Naive thymus-derived CD4-positive, alpha-beta T cell (primary cell): Measurements from ENCODE around the gene GALNT7. TPM values are rescaled to one million over a fixed set of nuclear protein-coding genes. Genes with fewer than 3 reads are reported as not detected.

Source experiments
- ATAC-seq: fragments of 150-1000 bp; cut with Tn5 transposase; 2 replicates; pipeline ENCODE4 v1.10.0; 2021; ENCODE audit warnings: mild to moderate bottlenecking, moderate library complexity
- CTCF ChIA-PET: fragments of 350-600 bp; sonication (Branson Sonifier 250); formaldehyde crosslinking; loops from one replicate; lab custom pipeline; 2021; ENCODE audit warnings: antibody characterized with exemption; lab: Charles Lee
- POLR2A ChIA-PET: fragments of 350-600 bp; sonication (Branson Sonifier 250); formaldehyde crosslinking; loops from one replicate; lab custom pipeline; 2021; ENCODE audit warnings: antibody characterized with exemption, inconsistent platforms; lab: Charles Lee
- DNase-seq, 9 donors: peaks; one replicate each; pipeline versions ENCODE4 v3.0.0 to v3.0.0-alpha.2; 2020 to 2022; ENCODE audit warnings: mixed read lengths in 1 of 9
- H3K27ac ChIP-seq: one replicate; pipeline ENCODE4 v1.7.0; 2013; ENCODE audit warnings: mild to moderate bottlenecking, low read depth, low read length, moderate library complexity
- H3K27me3 ChIP-seq, 2 donors: one replicate each; pipeline ENCODE4 v1.7.0; 2013; ENCODE audit warnings: low read length in 2 of 2, mild to moderate bottlenecking in 2 of 2, moderate library complexity in 2 of 2; ENCODE audit not compliant: control insufficient read depth in 2 of 2, insufficient read depth in 2 of 2
- H3K36me3 ChIP-seq, 3 experiments: 1 replicate in 2 of 3; 2 replicates in 1 of 3; pipeline ENCODE4 v1.7.0; 2013; ENCODE audit warnings: low read length in 3 of 3, mild to moderate bottlenecking in 3 of 3, moderate library complexity in 1 of 3; ENCODE audit not compliant: insufficient read depth in 3 of 3, control insufficient read depth in 2 of 3
- H3K4me1 ChIP-seq, 2 donors: one replicate each; pipeline ENCODE4 v1.7.0; 2013; ENCODE audit warnings: low read length in 2 of 2, mild to moderate bottlenecking in 2 of 2, moderate library complexity in 1 of 2; ENCODE audit not compliant: control insufficient read depth in 2 of 2, insufficient read depth in 2 of 2
- H3K4me3 ChIP-seq: 2 replicates; pipeline ENCODE4 v1.7.0; 2013; ENCODE audit warnings: mild to moderate bottlenecking, low read length
- H3K9me3 ChIP-seq, 3 experiments: 1 replicate in 2 of 3; 2 replicates in 1 of 3; pipeline ENCODE4 v1.7.0; 2013; ENCODE audit warnings: low read length in 3 of 3; ENCODE audit not compliant: control insufficient read depth in 2 of 3
- H3K27ac Mint-ChIP-seq, 9 donors: one replicate each; pipeline ENCODE4 v1.8.0; 2020 to 2022; ENCODE audit warnings: mixed read lengths in 9 of 9, mild to moderate bottlenecking in 8 of 9, moderate library complexity in 5 of 9, inconsistent platforms in 2 of 9
- H3K27me3 Mint-ChIP-seq, 5 donors: one replicate each; pipeline ENCODE4 v1.8.0; 2021 to 2022; ENCODE audit warnings: mixed read lengths in 5 of 5, mild to moderate bottlenecking in 1 of 5
- H3K36me3 Mint-ChIP-seq, 5 donors: one replicate each; pipeline ENCODE4 v1.8.0; 2020 to 2022; ENCODE audit warnings: mixed read lengths in 5 of 5, mild to moderate bottlenecking in 3 of 5, inconsistent platforms in 1 of 5
- H3K4me1 Mint-ChIP-seq, 7 donors: one replicate each; pipeline ENCODE4 v1.8.0; 2020 to 2022; ENCODE audit warnings: mixed read lengths in 7 of 7, mild to moderate bottlenecking in 3 of 7, inconsistent platforms in 1 of 7
- H3K4me3 Mint-ChIP-seq, 10 donors: one replicate each; pipeline ENCODE4 v1.8.0; 2020 to 2022; ENCODE audit warnings: mild to moderate bottlenecking in 10 of 10, mixed read lengths in 10 of 10, moderate library complexity in 6 of 10, inconsistent platforms in 2 of 10
- H3K9me3 Mint-ChIP-seq, 11 donors: one replicate each; pipeline ENCODE4 v1.8.0; 2020 to 2022; ENCODE audit warnings: mixed read lengths in 11 of 11, mild to moderate bottlenecking in 4 of 11, inconsistent platforms in 1 of 11, moderate library complexity in 1 of 11
- intact Hi-C, 2 donors: fragments of 100-400 bp; cut with micrococcal nuclease; formaldehyde crosslinking; loops; one replicate each; pipeline ENCODE4 v1.15.1; 2023
- polyA plus RNA-seq, 2 donors: library from polyadenylated mRNA; unstranded; fragments of 300-500 nt; fragmentation: Illumina TruSeq; gene quantifications; one replicate each; pipeline ENCODE4 v1.2.3, GENCODE V29; 2021
- total RNA-seq, 6 experiments: library from RNA in 5 of 6; stranded (reverse) in 5 of 6; gene quantifications; 1 replicate in 5 of 6; 2 replicates in 1 of 6; pipeline ENCODE4 v1.2.3 and lab custom pipeline; 2021 to 2026

The GALNT7 gene
- total and polyA plus RNA-seq, 7 experiments from 2014 or later, result 8.3 to 24.1 (median 16.8) TPM

GRCh38 chr4:173187732-173188131 is 19.1 kb downstream of the GALNT7 start:
- no peak overlapping the region for H3K4me3 Mint-ChIP-seq
- intact Hi-C loops, result no loop called here
- Histone ChIP-seq H3K4me3 (no peak overlapping the region), H3K36me3 (no peaks in the 10 kb centered on the region), H3K9me3 (no peaks in the 10 kb centered on the region), H3K4me1 (peaks cover 0 to 5% of the 10 kb centered on the region in 2 donors), H3K27me3 (no peaks in the 10 kb centered on the region), H3K27ac (no peak overlapping the region)
- peaks cover 0 to 12% (median 4%) of the 10 kb centered on the region in 5 donors for H3K36me3 Mint-ChIP-seq
- H3K9me3 Mint-ChIP-seq, result peaks cover 0 to 3% (median 0%) of the 10 kb centered on the region in 11 donors
- CTCF ChIA-PET, result no interaction called here
- DNase-seq (no peak), ATAC-seq (no peak)
- POLR2A ChIA-PET, result no interaction called here
- no peaks in the 10 kb centered on the region for H3K27me3 Mint-ChIP-seq
- H3K27ac Mint-ChIP-seq, result no peak overlapping the region
- H3K4me1 Mint-ChIP-seq, result peaks cover 27 to 66% (median 54%) of the 10 kb centered on the region in 7 donors

GRCh38 chr4:173188648-173189047 is 20.0 kb downstream of the GALNT7 start:
- Histone ChIP-seq H3K4me1 (peaks cover 0 to 5% of the 10 kb centered on the region in 2 donors), H3K36me3 (no peaks in the 10 kb centered on the region), H3K9me3 (no peaks in the 10 kb centered on the region), H3K27ac (no peak overlapping the region), H3K27me3 (no peaks in the 10 kb centered on the region), H3K4me3 (no peak overlapping the region)
- H3K4me3 Mint-ChIP-seq, result no peak overlapping the region
- peaks cover 0 to 7% (median 4%) of the 10 kb centered on the region in 5 donors for H3K36me3 Mint-ChIP-seq
- DNase-seq (no peak), ATAC-seq (no peak)
- peak overlapping the region in 1 of 9 donors; percentile 55 for H3K27ac Mint-ChIP-seq
- H3K4me1 Mint-ChIP-seq, result peaks cover 27 to 72% (median 55%) of the 10 kb centered on the region in 7 donors
- no peaks in the 10 kb centered on the region for H3K27me3 Mint-ChIP-seq
- intact Hi-C loops, result no loop called here
- CTCF ChIA-PET, result no interaction called here
- POLR2A ChIA-PET, result no interaction called here
- H3K9me3 Mint-ChIP-seq, result no peaks in the 10 kb centered on the region

GRCh38 chr4:173189117-173189693 is 20.6 kb downstream of the GALNT7 start:
- Mint-ChIP-seq H3K27me3 (no peaks in the 10 kb centered on the region), H3K4me1 (peaks cover 27 to 72% (median 55%) of the 10 kb centered on the region in 7 donors), H3K9me3 (no peaks in the 10 kb centered on the region), H3K4me3 (no peak overlapping the region), H3K36me3 (peaks cover 0 to 7% (median 4%) of the 10 kb centered on the region in 5 donors), H3K27ac (peak overlapping the region in 1 of 9 donors; percentile 55)
- no peaks in the 10 kb centered on the region for H3K9me3 ChIP-seq
- H3K4me3 ChIP-seq, result no peak overlapping the region
- POLR2A ChIA-PET, result no interaction called here
- CTCF ChIA-PET, result no interaction called here
- H3K4me1 ChIP-seq, result peaks cover 0 to 5% of the 10 kb centered on the region in 2 donors
- no peak overlapping the region for H3K27ac ChIP-seq
- DNase-seq (no peak), ATAC-seq (no peak)
- H3K27me3 ChIP-seq, result no peaks in the 10 kb centered on the region
- intact Hi-C loops, result no loop called here
- H3K36me3 ChIP-seq, result no peaks in the 10 kb centered on the region

- no peaks in the 10 kb centered on the region for H3K27me3 Mint-ChIP-seq
- Histone ChIP-seq H3K36me3 (no peaks in the 10 kb centered on the region), H3K4me3 (no peak overlapping the region), H3K4me1 (peaks cover 0 to 5% of the 10 kb centered on the region in 2 donors), H3K9me3 (no peaks in the 10 kb centered on the region), H3K27me3 (no peaks in the 10 kb centered on the region), H3K27ac (no peak overlapping the region)
- CTCF ChIA-PET, result no interaction called here
- peaks cover 20 to 65% (median 46%) of the 10 kb centered on the region in 7 donors for H3K4me1 Mint-ChIP-seq
- H3K9me3 Mint-ChIP-seq, result no peaks in the 10 kb centered on the region
- intact Hi-C loops, result loop anchor here (1.0 to 2.0 kb wide), 2 partner anchors 21 to 110 kb away; no protein-coding TSS in a partner anchor
- H3K4me3 Mint-ChIP-seq, result no peak overlapping the region
- peak overlapping the region in 1 of 9 donors; percentile 62 for H3K27ac Mint-ChIP-seq
- DNase-seq, result no peak
- peaks cover 0 to 7% (median 6%) of the 10 kb centered on the region in 5 donors for H3K36me3 Mint-ChIP-seq
- ATAC-seq, result no peak
- POLR2A ChIA-PET, result interaction anchor here (0.8 kb wide), 1 partner anchor 23 kb away, joined by 4 read pairs; the partner anchor contains the start of gene GALNT7
These were observed 23.0 kb downstream of the GALNT7 start for GRCh38 chr4:173191623-173192041.

- POLR2A ChIA-PET, result no interaction called here
- Mint-ChIP-seq H3K36me3 (peaks cover 0 to 7% (median 6%) of the 10 kb centered on the region in 5 donors), H3K4me3 (no peak overlapping the region), H3K27me3 (no peaks in the 10 kb centered on the region), H3K9me3 (no peaks in the 10 kb centered on the region), H3K27ac (peak overlapping the region in 1 of 9 donors; percentile 17), H3K4me1 (peaks cover 21 to 64% (median 46%) of the 10 kb centered on the region in 7 donors)
- H3K4me3 ChIP-seq, result no peak overlapping the region
- DNase-seq (peak in 1 of 9 donors; percentile 7), ATAC-seq (no peak)
- H3K27ac ChIP-seq, result no peak overlapping the region
- H3K4me1 ChIP-seq, result peaks cover 0 to 5% of the 10 kb centered on the region in 2 donors
- CTCF ChIA-PET, result no interaction called here
- H3K27me3 ChIP-seq, result no peaks in the 10 kb centered on the region
- intact Hi-C loops, result loop anchor here in 1 of 2 donors (1.0 kb wide), 1 partner anchor 109 kb away; no protein-coding TSS in a partner anchor
- no peaks in the 10 kb centered on the region for H3K36me3 ChIP-seq
- no peaks in the 10 kb centered on the region for H3K9me3 ChIP-seq
These were observed 24.0 kb downstream of the GALNT7 start for GRCh38 chr4:173192375-173193162.

GRCh38 chr4:173194157-173194556 is 25.5 kb downstream of the GALNT7 start:
- Histone ChIP-seq H3K4me3 (no peak overlapping the region), H3K9me3 (no peaks in the 10 kb centered on the region), H3K27me3 (no peaks in the 10 kb centered on the region), H3K4me1 (peaks cover 0 to 5% of the 10 kb centered on the region in 2 donors), H3K27ac (no peak overlapping the region), H3K36me3 (no peaks in the 10 kb centered on the region)
- Mint-ChIP-seq H3K4me1 (peaks cover 21 to 60% (median 40%) of the 10 kb centered on the region in 7 donors), H3K27ac (no peak overlapping the region), H3K36me3 (peaks cover 0 to 4% (median under 1%) of the 10 kb centered on the region in 5 donors), H3K27me3 (no peaks in the 10 kb centered on the region), H3K9me3 (peaks cover 0 to 1% (median 0%) of the 10 kb centered on the region in 11 donors), H3K4me3 (no peak overlapping the region)
- POLR2A ChIA-PET, result no interaction called here
- CTCF ChIA-PET, result no interaction called here
- intact Hi-C loops, result no loop called here
- DNase-seq (no peak), ATAC-seq (no peak)
